ENCODE data around the gene XPNPEP1.

XPNPEP1 gene

GRCh38 chr10:109893386-109893785 lies 29.9 kb downstream of the XPNPEP1 start:
- DNase-seq (ENCODE audit: low read depth), result no peak

DNA sequence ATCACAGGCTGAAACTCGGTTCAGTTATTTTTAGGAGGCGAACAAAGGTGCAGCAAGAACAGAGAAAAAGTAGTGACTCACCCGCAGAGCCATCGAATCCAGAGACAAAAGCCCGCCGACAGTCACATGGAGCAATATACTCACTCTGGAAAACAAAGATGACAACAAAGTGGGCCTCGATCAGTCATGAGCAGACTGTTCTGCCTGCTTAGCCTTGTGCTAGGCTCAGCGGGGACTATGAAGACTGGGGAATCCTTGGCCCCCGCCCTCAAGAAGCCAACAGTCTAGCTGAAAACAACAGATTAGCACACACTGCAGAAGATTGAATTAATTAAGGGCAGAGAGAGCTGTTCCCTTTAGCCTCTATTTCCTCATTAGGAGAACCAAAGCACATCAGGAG lies 30.4 kb downstream of the XPNPEP1 start:
- peak; percentile 16 for DNase-seq (ENCODE audit: low read depth)

GRCh38 chr10:109892117-109892516 lies 31.2 kb downstream of the XPNPEP1 start:
- DNase-seq (ENCODE audit: low read depth), result no peak

DNA sequence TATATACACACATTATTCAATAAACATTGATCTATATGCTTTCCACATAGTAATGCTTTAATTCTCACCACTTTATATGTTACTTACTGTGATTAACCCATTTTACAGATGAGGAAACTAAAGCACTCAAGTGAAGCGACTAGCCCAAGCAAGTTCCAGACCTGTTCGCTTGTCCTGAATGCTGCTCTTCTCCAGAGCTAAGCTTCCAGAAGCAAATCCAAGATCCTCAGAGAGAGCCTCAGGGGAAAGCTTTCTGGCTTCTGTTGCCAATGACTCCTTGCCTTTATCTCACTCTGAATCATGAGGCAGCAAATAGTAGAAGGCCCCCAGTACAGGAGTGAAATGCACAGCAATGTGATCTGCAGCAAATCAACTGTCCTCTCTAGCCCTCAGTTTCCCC lies 32.2 kb downstream of the XPNPEP1 start:
- no peak for DNase-seq (ENCODE audit: low read depth)

GRCh38 chr10:109889867-109890266 lies 33.4 kb downstream of the XPNPEP1 start:
- peak; percentile 41 for DNase-seq (ENCODE audit: low read depth)

DNA sequence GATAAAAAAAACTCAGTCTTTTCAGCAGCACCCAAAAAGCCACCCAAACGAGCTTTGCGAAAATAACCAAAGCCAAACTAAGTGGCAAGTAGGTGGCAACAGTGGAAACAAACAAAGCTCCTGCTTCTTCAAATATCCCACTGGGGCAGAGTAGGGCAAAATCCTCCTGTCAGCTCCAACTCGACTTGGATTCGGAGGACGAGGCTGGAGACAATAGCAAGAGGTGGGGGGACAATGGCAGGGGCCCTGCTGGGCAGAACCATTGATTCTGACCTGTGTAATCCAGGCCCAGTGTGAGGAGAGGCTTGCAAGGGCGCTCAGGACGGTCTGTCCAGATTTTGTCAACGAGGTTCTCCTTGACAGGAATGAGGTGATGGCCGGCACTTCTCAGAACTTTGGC lies 35.5 kb downstream of the XPNPEP1 start:
- DNase-seq (ENCODE audit: low read depth), result no peak

- no peak for DNase-seq (ENCODE audit: low read depth)
These were observed 36.1 kb downstream of the XPNPEP1 start for GRCh38 chr10:109887243-109887642.

DNA sequence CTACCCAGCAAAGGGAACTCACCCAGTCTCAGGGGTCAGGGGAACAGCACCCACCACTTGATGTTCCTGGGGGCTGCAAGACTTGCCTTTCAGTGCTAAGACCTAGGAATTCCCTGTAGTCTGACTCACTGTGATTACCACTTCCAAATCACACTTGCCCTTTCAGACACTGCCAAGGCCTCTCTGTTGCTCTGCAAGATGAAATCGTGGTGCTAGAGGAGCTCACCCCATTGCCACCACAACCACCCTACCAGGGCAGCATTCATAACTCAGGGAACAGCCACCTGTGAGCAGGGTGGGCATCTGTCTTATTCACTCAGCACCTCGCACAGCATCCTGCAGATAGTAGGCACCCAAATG lies 36.5 kb downstream of the XPNPEP1 start:
- DNase-seq (ENCODE audit: low read depth), result peak; percentile 21

GRCh38 chr10:109886037-109886780 lies 37.1 kb downstream of the XPNPEP1 start:
- DNase-seq (ENCODE audit: low read depth), result peak; percentile 95

DNA sequence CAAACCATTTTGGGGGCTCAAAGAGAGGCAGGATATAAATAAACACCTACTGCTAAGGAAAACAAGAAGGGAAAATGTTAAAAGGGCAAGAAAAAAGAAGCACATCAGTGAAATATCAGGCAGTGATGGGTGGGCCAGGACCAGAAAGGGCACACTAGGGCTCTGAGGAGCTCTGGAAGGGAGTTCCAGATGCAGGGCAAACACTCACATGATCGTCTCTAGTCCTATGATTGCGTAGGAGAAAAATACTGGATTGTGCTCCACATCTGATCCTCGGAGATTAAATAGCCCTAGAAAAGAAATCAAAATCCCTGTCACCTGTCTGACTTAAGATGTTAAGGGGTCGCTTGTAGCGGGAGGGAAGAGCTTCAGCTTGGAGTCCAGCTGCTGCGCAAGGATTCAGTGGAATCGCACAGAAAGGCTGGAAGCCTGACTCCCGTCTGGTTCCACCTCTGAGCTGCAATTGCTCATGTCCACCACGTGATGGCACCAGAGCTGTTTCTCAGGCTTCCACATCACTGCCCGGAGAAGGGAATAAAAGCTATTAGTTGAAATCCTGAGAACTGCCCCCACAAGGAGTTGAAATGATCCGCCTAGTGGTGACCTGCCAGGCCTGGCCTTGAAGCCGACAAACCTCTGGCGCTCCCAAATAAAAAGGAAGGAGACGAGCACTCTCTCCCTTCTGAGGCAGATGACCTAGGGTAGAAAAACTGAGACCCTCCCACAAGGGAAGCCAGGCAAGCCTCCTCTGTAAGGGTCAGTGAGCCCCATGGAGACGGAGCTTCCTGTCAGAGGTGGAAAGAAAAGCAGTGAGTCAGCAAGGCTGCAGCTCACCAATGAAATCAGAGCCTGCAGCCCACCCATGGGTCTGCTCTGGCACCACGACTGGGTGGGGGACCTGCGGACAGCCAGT lies 39.2 kb downstream of the XPNPEP1 start:
- peak; percentile 90 for DNase-seq (ENCODE audit: low read depth)

DNA sequence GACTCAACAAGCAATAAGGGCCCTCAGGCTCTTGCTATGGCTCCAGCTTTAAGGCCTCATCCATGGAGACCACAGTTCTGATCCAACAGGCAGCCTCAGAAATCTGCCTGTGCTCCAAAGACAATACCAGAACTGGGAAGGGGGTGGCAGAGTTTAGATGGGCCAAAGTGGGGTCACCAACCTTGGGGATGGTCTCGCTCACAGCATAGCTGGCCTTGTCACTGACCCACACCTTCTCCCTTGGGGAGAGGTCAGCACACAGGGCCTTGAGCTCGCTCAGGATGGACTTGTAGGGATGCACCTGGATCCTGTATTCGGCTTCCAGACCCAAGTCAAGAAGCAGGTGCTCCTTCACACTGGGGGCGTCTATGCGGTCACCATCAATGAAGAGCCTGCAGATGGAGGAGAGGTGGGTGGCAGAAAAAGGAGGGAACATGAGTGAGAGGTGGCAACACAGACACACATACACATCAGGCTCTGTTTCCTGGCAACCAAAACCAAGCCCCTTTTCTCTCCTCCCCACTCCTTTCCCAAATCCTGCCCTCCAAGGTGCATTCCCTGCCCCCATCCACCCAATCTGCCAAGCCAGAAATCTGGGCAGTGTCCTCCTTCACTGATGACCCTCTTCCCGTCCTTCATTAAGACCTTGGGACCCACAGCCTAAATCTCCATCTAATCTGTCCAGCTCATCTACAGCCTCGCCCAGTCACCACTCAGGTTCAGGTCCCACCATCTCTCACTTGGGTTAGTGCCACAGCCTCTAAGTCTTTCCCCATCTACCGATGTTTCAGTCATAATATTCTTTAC lies 40.9 kb downstream of the XPNPEP1 start:
- no peak for DNase-seq (ENCODE audit: low read depth)

DNA sequence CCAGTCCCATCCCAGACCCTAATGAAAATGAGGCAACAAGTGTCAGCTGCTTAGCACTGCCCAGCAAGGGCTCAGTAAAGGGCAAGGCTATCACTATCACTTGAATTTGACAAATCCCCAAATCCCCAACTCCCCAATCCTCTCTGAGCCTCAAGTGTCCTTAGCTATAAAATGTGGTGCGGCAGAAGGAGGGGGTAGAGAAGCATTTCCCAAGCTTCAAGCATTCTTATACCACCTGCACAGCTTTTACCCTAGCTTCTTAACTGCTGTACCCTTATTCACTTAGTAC lies 41.6 kb downstream of the XPNPEP1 start:
- no peak for DNase-seq (ENCODE audit: low read depth)

DNA sequence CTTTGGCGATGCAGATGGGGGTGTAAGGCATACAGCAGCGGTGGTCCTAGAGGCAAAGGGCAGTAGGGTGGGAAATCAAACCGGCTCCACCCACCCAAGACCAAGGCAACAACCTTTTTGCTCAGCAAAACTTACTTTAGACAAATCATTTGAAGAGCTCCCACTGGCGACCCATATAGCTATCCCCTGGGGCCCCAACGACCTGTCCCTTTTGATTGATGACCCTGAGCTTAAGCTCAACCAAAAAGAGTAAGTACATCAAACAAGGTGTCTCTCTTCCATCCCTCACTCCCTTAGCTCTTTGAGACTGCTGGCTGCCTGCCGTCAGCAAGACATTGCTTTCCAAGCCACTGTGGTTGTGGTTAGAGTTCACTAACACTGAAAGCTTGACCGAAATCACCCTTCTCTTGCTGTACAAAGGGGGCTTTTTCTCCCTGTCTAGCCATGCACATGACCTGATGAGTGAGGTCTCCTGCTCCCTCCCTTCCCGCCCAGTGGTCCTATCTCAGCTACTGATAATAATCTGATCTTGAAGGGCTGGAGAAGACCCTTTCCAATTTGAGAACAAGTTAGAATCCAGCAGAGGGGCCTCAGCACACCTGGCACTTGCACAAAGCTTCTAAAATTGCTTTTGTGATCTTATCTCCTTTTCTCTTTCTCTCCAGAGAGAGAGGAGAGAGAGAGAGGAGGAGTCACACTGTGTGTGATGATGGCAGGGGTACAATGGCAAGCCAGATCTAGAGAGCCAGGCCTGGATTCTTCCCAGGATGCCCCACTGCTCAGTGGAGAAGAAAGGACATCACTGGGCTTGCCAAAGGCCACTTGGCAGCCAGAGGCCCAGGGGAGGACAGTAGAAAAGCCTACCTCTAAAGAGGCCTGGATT lies 42.2 kb downstream of the XPNPEP1 start:
- no peak for DNase-seq (ENCODE audit: low read depth)

DNA sequence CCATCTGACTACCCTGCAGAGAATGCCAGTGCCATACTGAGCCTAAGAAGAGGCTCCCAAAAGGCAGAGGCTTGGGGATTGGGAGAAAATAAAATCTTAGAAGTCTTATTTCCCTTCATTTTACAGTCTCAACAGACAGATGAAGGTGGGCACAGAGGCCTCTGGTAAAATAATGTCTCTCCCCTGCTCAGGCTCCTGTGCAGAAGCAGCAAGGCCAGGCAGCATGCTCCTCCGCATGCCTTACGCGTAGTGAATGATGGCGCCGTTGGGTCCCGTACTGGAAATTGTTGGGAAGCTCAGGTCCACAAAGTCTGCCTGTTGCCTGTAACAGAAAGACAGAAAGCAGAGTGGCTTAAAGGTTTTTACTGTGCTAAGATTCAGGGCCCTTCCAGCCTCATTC lies 45.8 kb downstream of the XPNPEP1 start:
- no peak for DNase-seq (ENCODE audit: low read depth)

GRCh38 chr10:109875828-109876821 lies 47.2 kb downstream of the XPNPEP1 start:
- DNase-seq (ENCODE audit: low read depth), result no peak

DNA sequence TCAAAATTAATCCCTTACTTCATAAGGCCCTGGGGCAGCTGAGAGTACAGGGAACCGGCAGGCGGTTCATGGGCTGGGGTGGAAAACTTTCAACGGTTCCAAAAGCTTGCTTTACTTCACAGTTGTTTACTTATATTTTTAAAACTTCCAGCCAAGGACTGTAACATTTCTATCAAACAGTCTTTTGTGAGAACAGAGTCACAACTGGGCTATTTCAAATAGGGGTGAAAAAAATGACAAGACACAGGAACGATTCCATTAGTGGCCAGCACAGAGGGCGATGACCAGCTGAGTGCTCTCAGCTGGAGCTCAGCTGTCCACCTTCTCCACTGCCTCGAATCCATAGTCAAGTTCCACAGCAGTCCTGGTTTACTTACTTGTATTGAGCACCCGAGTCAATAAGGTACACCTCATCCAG lies 48.2 kb downstream of the XPNPEP1 start:
- DNase-seq (ENCODE audit: low read depth), result no peak

DNA sequence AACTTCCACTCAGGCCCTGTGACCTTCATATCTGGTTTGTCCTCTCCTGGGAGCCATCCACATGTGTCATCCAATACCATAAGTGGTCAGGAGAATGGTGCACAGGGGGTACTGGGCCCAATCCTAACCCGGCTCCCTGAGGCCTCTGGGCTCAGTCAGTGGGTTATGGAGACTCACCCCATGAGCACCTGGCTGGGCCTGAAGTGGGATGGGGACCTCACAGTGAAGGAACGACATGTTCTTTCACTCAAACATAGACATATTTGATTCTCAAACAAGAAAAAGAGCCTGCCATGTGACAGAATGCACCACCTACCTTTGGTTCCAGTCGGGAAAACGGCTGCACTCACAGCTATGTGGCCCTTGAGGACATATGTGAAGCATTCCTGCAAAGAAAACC lies 51.8 kb downstream of the XPNPEP1 start:
- no peak for DNase-seq (ENCODE audit: low read depth)

- DNase-seq (ENCODE audit: low read depth), result no peak
These were observed 56.2 kb downstream of the XPNPEP1 start for GRCh38 chr10:109866995-109867635.

DNA sequence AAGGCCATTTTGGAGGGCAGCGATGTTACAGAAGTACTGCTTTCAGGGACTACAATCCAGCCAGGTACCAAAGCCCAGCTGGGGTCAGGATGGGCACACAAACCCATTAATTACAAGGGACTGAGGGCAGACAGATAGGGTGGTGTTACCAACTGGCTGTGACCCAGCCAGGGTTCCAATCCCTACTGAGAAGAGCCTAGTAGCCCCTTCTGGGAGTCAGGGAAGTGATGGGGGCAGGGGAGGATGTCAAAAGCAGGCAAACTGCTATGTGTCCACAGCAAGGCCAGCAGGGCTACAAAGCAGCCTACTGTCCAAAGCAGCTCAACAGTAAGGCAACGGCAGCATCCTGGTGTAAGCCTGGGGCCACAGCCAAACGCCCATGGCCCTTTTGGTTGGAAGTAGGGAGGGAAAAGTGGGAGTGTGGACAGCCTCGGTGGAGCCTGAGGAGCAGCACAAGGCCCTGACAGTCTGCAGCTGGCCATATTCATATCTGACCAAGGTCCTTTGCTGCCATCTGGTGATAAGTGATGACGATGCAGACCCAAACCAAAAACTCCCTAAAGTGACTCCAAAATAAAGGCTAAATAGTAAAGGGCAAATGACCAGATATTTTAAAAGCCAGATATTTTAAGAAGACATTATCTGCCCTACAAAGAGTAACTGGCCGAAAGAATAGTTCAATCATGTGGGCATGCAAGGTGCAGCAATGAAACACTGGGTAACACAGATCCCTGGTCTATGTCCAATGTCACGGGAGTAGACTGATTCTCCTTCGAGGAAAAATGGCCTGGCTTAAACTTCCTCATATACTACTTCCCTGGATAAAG lies 56.9 kb downstream of the XPNPEP1 start:
- DNase-seq (ENCODE audit: low read depth), result no peak

All from fibroblast of gingiva (primary cell).